Kasumi-1 (cell line): ENCODE results near the gene PCYT1B.

ENCODE experiments used
- DNase-seq, 2 experiments: peaks; one replicate each; lab custom pipeline; 2025; lab: John Stamatoyannopoulos, UW

The PCYT1B gene

DNA sequence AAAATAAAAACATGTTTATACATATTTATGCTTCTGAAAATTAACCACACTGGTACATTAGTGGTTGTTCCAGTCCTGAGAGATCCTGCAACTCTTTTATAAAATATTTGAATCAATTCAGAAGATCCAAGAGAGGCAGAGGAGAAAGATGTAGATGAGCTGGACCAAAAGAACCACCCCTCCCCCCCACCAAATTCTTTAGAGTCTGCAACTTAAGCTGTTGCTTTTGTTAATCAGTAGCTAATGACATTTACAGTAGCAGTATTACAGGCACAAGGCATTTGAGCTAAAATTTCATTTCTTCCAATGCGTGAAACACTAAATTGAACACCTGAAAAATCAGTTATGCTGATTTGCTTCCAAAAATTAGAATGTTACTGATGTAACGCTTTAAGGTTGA lies 120.5 kb downstream of the PCYT1B start:
- DNase-seq, result no peak

DNA sequence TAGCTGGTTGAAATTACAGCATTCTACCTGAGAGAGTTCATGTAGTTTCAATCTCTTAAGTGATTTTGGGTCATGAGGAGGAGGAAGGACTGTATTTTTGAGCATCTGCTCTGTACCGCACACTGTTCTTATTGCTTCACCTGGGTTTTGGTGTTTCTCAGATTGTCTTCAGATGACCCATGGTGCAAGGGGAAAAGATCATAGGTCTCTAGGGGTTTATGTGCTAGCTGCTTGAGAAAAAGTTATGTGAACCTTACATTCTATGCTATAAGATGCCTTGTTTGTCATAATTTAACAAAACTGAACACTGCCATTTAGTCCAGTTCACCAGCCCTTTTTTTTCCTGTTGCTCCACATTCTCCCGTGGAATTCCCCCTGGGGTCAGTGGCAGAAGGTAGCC lies 121.7 kb downstream of the PCYT1B start:
- DNase-seq, result no peak

DNA sequence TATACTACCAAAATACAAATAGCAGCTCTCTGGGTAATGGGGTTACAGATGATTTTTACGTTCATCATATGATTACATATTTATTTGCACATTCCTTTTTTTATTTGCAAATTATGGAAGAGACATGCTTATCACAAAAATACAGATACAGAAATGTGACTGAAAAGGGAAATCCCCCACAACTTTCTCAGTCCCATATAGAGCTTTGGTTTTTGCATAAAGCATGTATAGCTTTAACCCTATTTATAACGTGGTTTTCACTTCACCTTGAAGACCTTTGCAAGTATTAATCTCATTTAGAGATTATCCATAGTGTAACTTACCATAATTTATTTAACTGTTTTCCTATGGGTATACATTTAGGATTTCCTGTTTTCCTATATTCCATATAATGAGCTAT lies 126.7 kb downstream of the PCYT1B start:
- no peak for DNase-seq

- DNase-seq, result peak; percentile 7 to 11
These were observed 131.7 kb downstream of the PCYT1B start for GRCh38 chrX:24515447-24515846.

- DNase-seq, result no peak
These were observed 133.7 kb downstream of the PCYT1B start for GRCh38 chrX:24513416-24513815.

GRCh38 chrX:24508375-24508774 lies 138.8 kb downstream of the PCYT1B start:
- no peak for DNase-seq
